ENCODE results near the gene ADAM23.

DNA sequence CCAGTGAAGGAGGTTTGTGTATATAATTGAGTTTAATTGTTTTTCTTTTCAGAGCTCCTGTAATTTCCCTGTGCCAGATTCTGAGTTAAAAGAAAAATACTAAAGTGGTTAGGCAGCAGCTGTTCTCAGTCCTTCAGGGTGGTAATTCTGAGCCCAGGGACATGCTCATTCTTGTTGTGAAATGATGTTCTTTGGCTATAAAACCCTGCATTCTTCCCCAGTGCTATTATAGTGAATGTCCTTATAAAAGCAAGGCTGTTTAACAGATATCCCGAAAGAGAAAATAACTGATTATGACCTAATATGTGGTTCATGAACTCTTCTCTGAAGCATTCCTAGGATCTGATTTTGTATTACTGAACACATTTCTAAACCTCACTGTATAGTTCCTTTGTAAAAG, 34.0 kb downstream of the ADAM23 start:
- TF ChIP-seq, protein P1, sequence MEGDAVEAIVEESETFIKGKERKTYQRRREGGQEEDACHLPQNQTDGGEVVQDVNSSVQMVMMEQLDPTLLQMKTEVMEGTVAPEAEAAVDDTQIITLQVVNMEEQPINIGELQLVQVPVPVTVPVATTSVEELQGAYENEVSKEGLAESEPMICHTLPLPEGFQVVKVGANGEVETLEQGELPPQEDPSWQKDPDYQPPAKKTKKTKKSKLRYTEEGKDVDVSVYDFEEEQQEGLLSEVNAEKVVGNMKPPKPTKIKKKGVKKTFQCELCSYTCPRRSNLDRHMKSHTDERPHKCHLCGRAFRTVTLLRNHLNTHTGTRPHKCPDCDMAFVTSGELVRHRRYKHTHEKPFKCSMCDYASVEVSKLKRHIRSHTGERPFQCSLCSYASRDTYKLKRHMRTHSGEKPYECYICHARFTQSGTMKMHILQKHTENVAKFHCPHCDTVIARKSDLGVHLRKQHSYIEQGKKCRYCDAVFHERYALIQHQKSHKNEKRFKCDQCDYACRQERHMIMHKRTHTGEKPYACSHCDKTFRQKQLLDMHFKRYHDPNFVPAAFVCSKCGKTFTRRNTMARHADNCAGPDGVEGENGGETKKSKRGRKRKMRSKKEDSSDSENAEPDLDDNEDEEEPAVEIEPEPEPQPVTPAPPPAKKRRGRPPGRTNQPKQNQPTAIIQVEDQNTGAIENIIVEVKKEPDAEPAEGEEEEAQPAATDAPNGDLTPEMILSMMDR (IDR thresholded peaks at IDR 0.05) = no peak
- TF ChIP-seq POLR2A (IDR thresholded peaks at IDR 0.05) = no peak
- TF ChIP-seq POLR2AphosphoS5 (IDR thresholded peaks at IDR 0.05) = no peak
- no peak for TF ChIP-seq EP300 (IDR thresholded peaks at IDR 0.05)
